Thoracic aorta (tissue), 2 donors: ENCODE results near the gene PPL. TPM values are rescaled to one million over a fixed set of nuclear protein-coding genes. Genes with fewer than 3 reads are reported as not detected.

Experiments
- ATAC-seq: fragments of 150-250 bp; one replicate; pipeline ENCODE4 v1.8.0; 2017; ENCODE audit warnings: low read depth; ENCODE audit not compliant: insufficient number of reproducible peaks, low FRiP score
- DNase-seq: peaks from one replicate; pipeline ENCODE4 v3.0.0-alpha.2; 2020; ENCODE audit warnings: low spot score
- H3K27ac ChIP-seq, 2 donors: fragments of 200-600 bp; sonication (generic); 1 replicate in 1 of 2; 2 replicates in 1 of 2; pipeline ENCODE4 v1.5.1; 2016; ENCODE audit warnings: mild to moderate bottlenecking in 2 of 2, moderate library complexity in 2 of 2
- H3K27me3 ChIP-seq: fragments of 200-600 bp; sonication (generic); replicated peaks from 2 replicates; pipeline ENCODE4 v1.6.0; 2016; ENCODE audit warnings: mild to moderate bottlenecking; ENCODE audit not compliant: insufficient read depth
- H3K36me3 ChIP-seq: fragments of 200-600 bp; sonication (generic); one replicate; pipeline ENCODE4 v1.5.1; 2016
- H3K4me1 ChIP-seq, 2 donors: fragments of 200-600 bp; sonication (generic); 1 replicate in 1 of 2; 2 replicates in 1 of 2; pipeline versions ENCODE4 v1.5.1 to v1.6.0; 2016; ENCODE audit warnings: low read depth in 2 of 2, mild to moderate bottlenecking in 1 of 2; ENCODE audit not compliant: control insufficient read depth in 1 of 2
- H3K4me3 ChIP-seq: fragments of 200-600 bp; sonication (generic); 2 replicates; pipeline ENCODE4 v1.5.1; 2016; ENCODE audit warnings: mild to moderate bottlenecking
- H3K9me3 ChIP-seq: fragments of 200-600 bp; sonication (generic); 2 replicates; pipeline ENCODE4 v1.5.1; 2016
- total RNA-seq, 2 donors: library from RNA; depleted of rRNA; stranded (reverse); fragments of >200 nt; gene quantifications; one replicate each; pipeline versions ENCODE4 v1.1.0 to v1.2.3, GENCODE V29; 2016
- TF ChIP-seq, protein P1 (sequence below): fragments of 200-600 bp; sonication (generic); IDR thresholded peaks from one replicate; pipeline ENCODE4 v1.5.1; 2019; ENCODE audit warnings: antibody characterized with exemption

The PPL gene
- total RNA-seq, 2 donors from 2014 or later = 22.6 to 28.8 TPM

DNA sequence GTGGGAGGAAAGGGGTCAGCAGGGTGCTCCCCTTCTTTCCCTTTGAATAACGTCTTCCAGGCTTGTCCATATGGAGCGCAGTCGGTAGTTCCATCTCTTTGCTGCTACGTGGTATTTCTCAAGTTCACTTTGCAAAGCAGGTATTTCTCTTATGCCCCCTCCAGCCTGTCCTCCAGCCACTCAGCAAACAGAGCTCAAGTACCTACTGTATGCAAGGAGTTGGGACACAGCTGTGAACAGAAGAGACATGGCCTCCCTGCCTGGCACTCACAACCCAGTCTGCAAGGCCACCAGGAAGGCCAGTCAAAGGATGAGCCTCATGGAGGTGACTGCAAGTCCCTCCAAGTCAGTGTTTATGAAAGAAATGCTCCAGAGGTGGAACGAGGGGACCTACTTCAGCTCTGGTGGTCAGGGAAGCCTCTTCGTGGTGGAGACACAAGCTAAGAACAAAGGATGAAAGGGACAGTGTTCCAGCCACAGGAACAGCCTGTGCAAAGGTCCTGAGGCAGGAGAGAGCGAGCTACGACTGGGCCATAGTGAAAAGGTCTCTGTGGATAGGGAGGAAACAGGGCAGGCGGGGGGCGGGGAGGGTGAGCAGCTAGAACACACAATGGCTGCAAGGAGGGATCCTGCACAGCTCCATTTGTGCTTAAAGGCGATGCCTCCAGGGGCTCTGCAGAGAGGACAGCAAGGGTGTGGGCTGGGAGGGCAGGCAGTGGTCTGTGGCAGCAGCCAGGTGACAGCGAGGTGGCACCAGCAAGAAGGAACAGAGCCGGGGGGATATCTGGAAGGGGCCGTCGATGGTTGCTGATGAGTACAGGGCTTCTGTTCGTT, 32.6 kb downstream of the PPL start:
- no peak for DNase-seq
- Histone ChIP-seq H3K27me3 (no peaks in the 10 kb centered on the region), H3K9me3 (no peaks in the 10 kb centered on the region), H3K27ac (no peak overlapping the region), H3K4me1 (no peaks in the 10 kb centered on the region), H3K36me3 (peaks cover 9% of the 10 kb centered on the region), H3K4me3 (no peak overlapping the region)
- no peak for ATAC-seq
- TF ChIP-seq, protein P1, sequence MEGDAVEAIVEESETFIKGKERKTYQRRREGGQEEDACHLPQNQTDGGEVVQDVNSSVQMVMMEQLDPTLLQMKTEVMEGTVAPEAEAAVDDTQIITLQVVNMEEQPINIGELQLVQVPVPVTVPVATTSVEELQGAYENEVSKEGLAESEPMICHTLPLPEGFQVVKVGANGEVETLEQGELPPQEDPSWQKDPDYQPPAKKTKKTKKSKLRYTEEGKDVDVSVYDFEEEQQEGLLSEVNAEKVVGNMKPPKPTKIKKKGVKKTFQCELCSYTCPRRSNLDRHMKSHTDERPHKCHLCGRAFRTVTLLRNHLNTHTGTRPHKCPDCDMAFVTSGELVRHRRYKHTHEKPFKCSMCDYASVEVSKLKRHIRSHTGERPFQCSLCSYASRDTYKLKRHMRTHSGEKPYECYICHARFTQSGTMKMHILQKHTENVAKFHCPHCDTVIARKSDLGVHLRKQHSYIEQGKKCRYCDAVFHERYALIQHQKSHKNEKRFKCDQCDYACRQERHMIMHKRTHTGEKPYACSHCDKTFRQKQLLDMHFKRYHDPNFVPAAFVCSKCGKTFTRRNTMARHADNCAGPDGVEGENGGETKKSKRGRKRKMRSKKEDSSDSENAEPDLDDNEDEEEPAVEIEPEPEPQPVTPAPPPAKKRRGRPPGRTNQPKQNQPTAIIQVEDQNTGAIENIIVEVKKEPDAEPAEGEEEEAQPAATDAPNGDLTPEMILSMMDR = no peak

DNA sequence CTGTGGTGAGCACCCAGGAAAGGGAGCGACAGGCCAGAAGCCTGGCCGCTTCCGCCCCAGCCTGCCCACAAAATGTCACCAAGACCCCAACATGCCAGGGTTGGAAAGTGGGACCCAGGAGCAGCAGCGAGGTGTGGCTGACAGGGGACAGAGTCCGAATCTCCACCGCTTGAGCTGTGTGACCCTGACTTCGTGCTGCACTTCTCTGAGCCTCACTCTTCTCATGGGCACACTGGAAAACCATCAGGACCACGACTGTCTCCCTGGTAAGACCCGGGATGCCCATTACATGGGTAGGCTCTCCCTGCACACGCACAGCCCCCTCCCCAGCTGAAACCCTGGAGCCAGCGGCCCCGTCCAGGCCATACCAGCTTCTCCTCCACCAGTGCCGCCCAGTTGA, 34.9 kb downstream of the PPL start:
- no peak for ATAC-seq
- Histone ChIP-seq H3K36me3 (peaks cover 14% of the 10 kb centered on the region), H3K4me3 (no peak overlapping the region), H3K27ac (no peak overlapping the region), H3K27me3 (no peaks in the 10 kb centered on the region), H3K4me1 (no peaks in the 10 kb centered on the region), H3K9me3 (no peaks in the 10 kb centered on the region)
- TF ChIP-seq, protein P1 = no peak
- DNase-seq = no peak

DNA sequence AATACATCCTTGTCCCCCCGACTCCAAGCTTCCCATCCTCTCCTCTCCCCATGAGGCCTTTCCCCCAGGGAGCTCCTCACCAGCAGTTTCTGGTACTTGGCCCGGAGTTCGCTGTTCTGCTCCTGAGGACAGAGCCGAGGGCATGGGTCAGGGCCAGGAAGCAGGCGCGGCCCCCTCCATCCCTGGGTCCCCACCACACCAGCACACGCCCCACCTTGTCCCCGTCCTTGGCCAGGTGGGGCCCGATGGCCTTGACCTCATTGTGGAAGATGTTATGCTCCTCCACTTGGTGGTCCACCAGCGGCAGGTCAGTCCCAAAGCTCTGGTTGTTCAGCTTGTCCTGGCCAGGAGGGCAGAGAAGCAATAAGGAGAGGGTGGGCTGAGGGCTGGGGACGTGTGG, 36.2 kb downstream of the PPL start:
- Histone ChIP-seq H3K27me3 (no peaks in the 10 kb centered on the region), H3K36me3 (peaks cover 14% of the 10 kb centered on the region), H3K9me3 (no peaks in the 10 kb centered on the region), H3K4me3 (no peak overlapping the region), H3K27ac (no peak overlapping the region), H3K4me1 (no peaks in the 10 kb centered on the region)
- TF ChIP-seq, protein P1 = no peak
- ATAC-seq = no peak
- no peak for DNase-seq

DNA sequence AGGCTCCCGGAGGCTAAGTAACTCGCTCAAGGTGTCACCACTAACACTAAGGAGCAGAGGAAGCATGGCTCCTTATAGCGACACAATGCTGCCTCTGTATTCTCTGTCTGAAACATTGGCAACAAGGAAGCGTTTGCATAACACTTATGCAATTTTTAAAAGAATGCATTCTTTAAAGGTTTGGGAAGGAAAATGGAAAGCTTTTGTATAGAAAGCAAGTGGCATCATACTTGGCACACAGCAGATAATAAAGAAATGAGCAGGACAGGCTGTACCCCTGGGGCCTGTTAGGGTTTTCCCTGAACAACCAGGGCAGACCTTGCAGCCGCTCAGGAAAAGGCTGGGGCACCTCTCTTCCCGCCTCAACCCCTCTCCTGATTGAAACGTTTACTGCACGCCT, 36.9 kb downstream of the PPL start:
- no peak for DNase-seq
- Histone ChIP-seq H3K36me3 (peaks cover 14% of the 10 kb centered on the region), H3K4me1 (no peaks in the 10 kb centered on the region), H3K27me3 (no peaks in the 10 kb centered on the region), H3K27ac (no peak overlapping the region), H3K9me3 (no peaks in the 10 kb centered on the region), H3K4me3 (no peak overlapping the region)
- TF ChIP-seq, protein P1 = no peak
- ATAC-seq = no peak

DNA sequence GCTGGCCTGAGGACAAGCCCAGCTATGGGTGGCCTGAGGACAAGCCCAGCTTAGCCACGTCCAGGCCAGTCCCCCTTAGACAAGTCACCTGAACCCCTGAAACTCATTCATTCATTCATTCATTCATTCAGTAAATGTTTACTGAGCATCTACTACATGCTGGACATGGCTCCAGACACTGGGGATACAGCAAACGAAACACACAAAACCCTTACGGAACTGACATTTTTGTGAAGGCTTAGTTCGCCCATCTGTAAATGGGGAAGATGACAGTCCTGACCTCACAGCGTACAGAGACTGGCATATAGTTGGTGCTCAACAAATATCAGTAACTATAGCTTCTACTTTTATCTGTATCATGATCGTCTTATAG, 37.5 kb downstream of the PPL start:
- H3K4me3 ChIP-seq = no peak overlapping the region
- TF ChIP-seq, protein P1 = no peak
- peaks cover 20% of the 10 kb centered on the region for H3K36me3 ChIP-seq
- H3K4me1 ChIP-seq = no peaks in the 10 kb centered on the region
- DNase-seq (no peak), ATAC-seq (no peak)
- H3K9me3 ChIP-seq = no peaks in the 10 kb centered on the region
- H3K27ac ChIP-seq = no peak overlapping the region
- H3K27me3 ChIP-seq = no peaks in the 10 kb centered on the region
